Glomerular visceral epithelial cell (primary cell): Measurements from ENCODE around the gene KLF13.

ENCODE experiments used
- DNase-seq: peaks from one replicate; pipeline ENCODE4 v3.0.0-alpha.2; 2016; ENCODE audit errors: extremely low spot score

The KLF13 gene

GRCh38 chr15:31326156-31326874 lies at the start of gene KLF13:
KLF13 (plus strand) TSS chr15:31326835; CDS start chr15:31327213, 378 bp downstream.
- DNase-seq = peak; percentile 98

- DNase-seq = no peak
Measured at GRCh38 chr15:31277335-31278060, 49.1 kb upstream of the KLF13 start.

GRCh38 chr15:31278061-31278445 lies 48.6 kb upstream of the KLF13 start:
- DNase-seq = no peak

- DNase-seq = no peak
Measured at GRCh38 chr15:31278544-31279220, 48.0 kb upstream of the KLF13 start.

GRCh38 chr15:31279221-31280045 lies 47.2 kb upstream of the KLF13 start:
- no peak for DNase-seq

- no peak for DNase-seq
Measured at GRCh38 chr15:31280046-31280830, 46.4 kb upstream of the KLF13 start.

GRCh38 chr15:31280831-31281216 lies 45.8 kb upstream of the KLF13 start:
- DNase-seq = no peak

- no peak for DNase-seq
Measured at GRCh38 chr15:31283043-31283442, 43.6 kb upstream of the KLF13 start.

GRCh38 chr15:31285772-31286261 lies 40.8 kb upstream of the KLF13 start:
- DNase-seq = no peak

- DNase-seq = no peak
Measured at GRCh38 chr15:31291048-31291578, 35.5 kb upstream of the KLF13 start.

- DNase-seq = no peak
Measured at GRCh38 chr15:31292391-31293015, 34.1 kb upstream of the KLF13 start.

GRCh38 chr15:31293655-31294054 lies 33.0 kb upstream of the KLF13 start:
- no peak for DNase-seq

- DNase-seq = no peak
Measured at GRCh38 chr15:31294067-31294466, 32.6 kb upstream of the KLF13 start.

GRCh38 chr15:31295658-31296057 lies 31.0 kb upstream of the KLF13 start:
- DNase-seq = no peak

- DNase-seq = no peak
Measured at GRCh38 chr15:31296219-31296645, 30.4 kb upstream of the KLF13 start.

- DNase-seq = no peak
Measured at GRCh38 chr15:31296646-31297574, 29.7 kb upstream of the KLF13 start.

- no peak for DNase-seq
Measured at GRCh38 chr15:31297575-31298456, 28.8 kb upstream of the KLF13 start.

GRCh38 chr15:31298707-31299172 lies 27.9 kb upstream of the KLF13 start:
- no peak for DNase-seq
